GM12878 (cell line): ENCODE data around the gene SORCS2. TPM values are rescaled to one million over a fixed set of nuclear protein-coding genes. Genes with fewer than 3 reads are reported as not detected.

Experiments
- ATAC-seq: fragments of 200-7000 bp; cut with Tn5 transposase; 3 replicates; pipeline ENCODE4 v1.9.1; 2020; ENCODE audit warnings: mild to moderate bottlenecking, moderate library complexity
- BruUV-seq: library from RNA; stranded (reverse); fragments of 400-500 nt; replicated peaks from 2 replicates; lab custom pipeline; 2021; lab: Mats Ljungman, UMichigan
- CTCF ChIA-PET: fragments of 300-600 bp; sonication (Branson Sonifier 250); formaldehyde crosslinking; extraction: SDS; loops from one replicate; lab custom pipeline; 2021; ENCODE audit warnings: inconsistent platforms; lab: Yijun Ruan, JAX
- POLR2A ChIA-PET: fragments of 350-600 bp; formaldehyde crosslinking; extraction: SDS; loops from one replicate; lab custom pipeline; 2021; ENCODE audit warnings: inconsistent platforms; lab: Charles Lee
- RAD21 ChIA-PET: fragments of 300-600 bp; sonication (Branson Sonifier 250); formaldehyde crosslinking; loops from one replicate; lab custom pipeline; 2023; ENCODE audit warnings: antibody characterized with exemption; ENCODE audit not compliant: unreplicated experiment; lab: Charles Lee
- SMC1A ChIA-PET: fragments of 300-600 bp; sonication (Branson Sonifier 250); formaldehyde crosslinking; loops from one replicate; lab custom pipeline; 2023; ENCODE audit not compliant: unreplicated experiment, uncharacterized antibody; lab: Charles Lee
- DNase-seq: peaks from one replicate; pipeline ENCODE4 v3.0.0-alpha.2; 2011; ENCODE audit warnings: low read depth, low spot score
- FAIRE-seq: peaks from 3 replicates; lab custom pipeline; 2011; peaks lifted over from hg19 to GRCh38; lab: Jason Lieb, UNC
- H2AFZ ChIP-seq: 2 replicates; pipeline ENCODE4 v1.6.0; 2011; ENCODE audit warnings: low read depth, low read length, control low read depth; ENCODE audit not compliant: control insufficient read depth
- H3K27ac ChIP-seq: 2 replicates; pipeline ENCODE4 v1.5.1; 2011; ENCODE audit warnings: control low read depth; ENCODE audit not compliant: control insufficient read depth, insufficient read depth
- H3K27me3 ChIP-seq, 2 experiments: replicated peaks in 1 of 2; 2 replicates each; pipeline versions ENCODE4 v1.6.0 to v1.6.1; 2011; ENCODE audit warnings: low read length in 1 of 2; ENCODE audit not compliant: control insufficient read depth in 2 of 2, insufficient read depth in 2 of 2
- H3K36me3 ChIP-seq, 2 experiments: 2 replicates each; pipeline ENCODE4 v1.5.1; 2011; ENCODE audit warnings: low read length in 1 of 2; ENCODE audit not compliant: control insufficient read depth in 2 of 2, insufficient read depth in 2 of 2
- H3K4me1 ChIP-seq: 2 replicates; pipeline ENCODE4 v1.6.1; 2011; ENCODE audit warnings: mild to moderate bottlenecking, low read length, moderate library complexity, mixed read lengths; ENCODE audit not compliant: control insufficient read depth, insufficient read depth
- H3K4me2 ChIP-seq: 2 replicates; pipeline ENCODE4 v1.6.0; 2011; ENCODE audit warnings: control low read depth; ENCODE audit not compliant: control insufficient read depth, insufficient read depth
- H3K4me3 ChIP-seq: fragments of 200-600 bp; sonication (generic); 2 replicates; pipeline ENCODE4 v1.5.1; 2016
- H3K79me2 ChIP-seq: 2 replicates; pipeline ENCODE4 v1.6.0; 2011; ENCODE audit warnings: low read length; ENCODE audit not compliant: control insufficient read depth, insufficient read depth
- H3K9ac ChIP-seq: 2 replicates; pipeline ENCODE4 v1.8.0; 2011; ENCODE audit warnings: low read length, control low read depth, mixed read lengths; ENCODE audit not compliant: control insufficient read depth, insufficient read depth
- H3K9me3 ChIP-seq: replicated peaks from 3 replicates; pipeline ENCODE4 v1.5.1; 2011; ENCODE audit warnings: mild to moderate bottlenecking, low read length; ENCODE audit not compliant: control insufficient read depth, insufficient read depth
- H4K20me1 ChIP-seq: 2 replicates; pipeline ENCODE4 v1.6.0; 2011; ENCODE audit not compliant: control insufficient read depth, insufficient read depth
- CBFB ChIP-seq: IDR thresholded peaks from 2 replicates; pipeline ENCODE4 v1.6.1; 2016; ENCODE audit warnings: antibody characterized with exemption, low read depth
- EGR1 ChIP-seq, 2 experiments: IDR thresholded peaks; 1 replicate in 1 of 2; 2 replicates in 1 of 2; pipeline ENCODE4 v1.6.1; 2011 to 2012; ENCODE audit warnings: low read depth in 2 of 2, low read length in 2 of 2, borderline replicate concordance in 1 of 2, mild to moderate bottlenecking in 1 of 2, moderate library complexity in 1 of 2
- EP300 ChIP-seq, 2 experiments: fragments of 150-350 bp in 1 of 2; IDR thresholded peaks; 2 replicates each; pipeline ENCODE4 v1.6.1; 2011 to 2012; ENCODE audit warnings: low read depth in 2 of 2, low read length in 2 of 2, borderline replicate concordance in 1 of 2, improper control_type of control experiment in 1 of 2, inconsistent platforms in 1 of 2; ENCODE audit not compliant: control insufficient read depth in 1 of 2
- HDAC2 ChIP-seq: fragments of 200-600 bp; sonication (generic); IDR thresholded peaks from 2 replicates; pipeline ENCODE4 v1.6.1; 2017
- HDAC6 ChIP-seq: fragments of 200-600 bp; sonication (generic); IDR thresholded peaks from one replicate; pipeline ENCODE4 v1.8.0; 2017; ENCODE audit warnings: antibody characterized with exemption; ENCODE audit not compliant: unreplicated experiment
- PAX8 ChIP-seq: fragments of 450-650 bp; IDR thresholded peaks from 2 replicates; pipeline ENCODE4 v1.6.1; 2017; ENCODE audit warnings: mild to moderate bottlenecking, moderate library complexity
- RAD21 ChIP-seq: IDR thresholded peaks from 2 replicates; pipeline ENCODE4 v1.6.1; 2011; ENCODE audit warnings: mild to moderate bottlenecking, low read depth, low read length, moderate library complexity; ENCODE audit not compliant: insufficient read depth
- RBBP5 ChIP-seq: fragments of 200-600 bp; sonication (generic); conservative IDR thresholded peaks from 2 replicates; pipeline ENCODE4 v1.6.1; 2016
- TCF12 ChIP-seq: IDR thresholded peaks from 2 replicates; pipeline ENCODE4 v1.6.1; 2011; ENCODE audit warnings: low read depth, mild to moderate bottlenecking, low read length
- ZNF217 ChIP-seq: fragments of 450-650 bp; IDR thresholded peaks from 2 replicates; pipeline ENCODE4 v1.6.1; 2017; ENCODE audit warnings: antibody characterized with exemption, mild to moderate bottlenecking
- WGBS: methylation state at CpG from one replicate; pipeline ENCODE4 v1.1.6; 2016; ENCODE audit warnings: low lambda C conversion rate; ENCODE audit not compliant: insufficient replicate concordance, insufficient coverage; ENCODE audit errors: missing lambda C conversion rate; 5-methylcytosine and 5-hydroxymethylcytosine counted together
- in situ Hi-C: fragments of 300-500 bp; cut with MboI; formaldehyde crosslinking; loops from 9 replicates; pipeline ENCODE4 v1.14.3; 2018; ENCODE audit warnings: mixed read lengths
- intact Hi-C: fragments of 100-400 bp; cut with micrococcal nuclease; formaldehyde crosslinking; loops from one replicate; pipeline ENCODE4 v1.14.2; 2022; ENCODE audit not compliant: unreplicated experiment
- polyA plus RNA-seq, 11 experiments: library from polyadenylated mRNA; depleted of rRNA in 4 of 11; unstranded in 6 of 11; stranded (reverse) in 5 of 11; fragments of >200 nt; fragmentation: Nextera tagmentation in 4 of 11; fragmentation: Illumina TruSeq in 1 of 11; extraction: Ambion mirVana in 4 of 11; extraction: Trizol in 1 of 11; gene quantifications; 1 replicate in 1 of 11; 2 replicates in 10 of 11; pipeline versions ENCODE4 v1.2.1 to v1.2.3, GENCODE V29; 2011 to 2016; ENCODE audit warnings: inconsistent platforms in 2 of 11, missing spikeins in 2 of 11, low read depth in 1 of 11
- total RNA-seq, 4 experiments: library from RNA; depleted of rRNA in 3 of 4; stranded (reverse); fragments of >200 nt in 3 of 4; fragmentation: Illumina TruSeq in 1 of 4; extraction: Trizol in 1 of 4; gene quantifications; 2 replicates each; pipeline versions ENCODE4 v1.2.1 to v1.2.3, GENCODE V29; 2013 to 2021
- TF ChIP-seq, protein P1 (sequence below): IDR thresholded peaks from 2 replicates; pipeline ENCODE4 v1.6.1; 2012; ENCODE audit warnings: low read depth, low read length, improper control_type of control experiment
- TF ChIP-seq, protein P2 (sequence below): IDR thresholded peaks from 2 replicates; pipeline ENCODE4 v1.6.1; 2012; ENCODE audit warnings: low read depth, low read length, improper control_type of control experiment
- TF ChIP-seq, protein P3 (sequence below): IDR thresholded peaks from 2 replicates; pipeline ENCODE4 v1.6.1; 2011; ENCODE audit warnings: low read depth, mild to moderate bottlenecking, low read length, moderate library complexity, borderline replicate concordance; ENCODE audit errors: extremely low read depth
- TF ChIP-seq, protein P4 (sequence below): fragments of 150-350 bp; IDR thresholded peaks from 2 replicates; pipeline ENCODE4 v1.6.1; 2016; ENCODE audit warnings: low read depth, low read length
- TF ChIP-seq, protein P5 (sequence below): fragments of 450-650 bp; IDR thresholded peaks from 2 replicates; pipeline ENCODE4 v1.6.1; 2016; ENCODE audit warnings: mild to moderate bottlenecking

The SORCS2 gene
- total and polyA plus RNA-seq, 10 of the 15 experiments (the other 5 are each of a cell fraction or from before 2014, with no cell fraction given): 0.01 to 0.15 (median 0.05) TPM; not detected in 5

DNA sequence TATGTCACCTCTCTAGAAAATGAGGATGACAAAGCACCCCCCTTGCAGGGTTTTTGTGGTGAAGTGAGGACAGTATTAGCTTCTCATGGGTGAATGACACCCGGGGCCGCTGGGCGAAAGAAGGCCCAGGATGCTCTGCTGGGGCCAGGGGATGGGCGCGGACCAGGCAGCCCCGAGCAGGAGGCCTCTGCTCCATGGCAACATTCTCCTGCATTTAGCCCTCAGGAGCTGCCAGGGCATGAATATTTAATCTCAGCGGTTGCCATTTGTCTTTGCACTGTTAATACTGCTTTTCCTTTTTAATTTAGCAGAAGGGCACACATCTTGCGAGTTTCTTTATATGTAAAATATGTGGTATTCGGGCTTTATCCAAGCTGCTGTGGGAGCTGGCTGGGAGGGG is 272.7 kb downstream of the SORCS2 start (continued):
- TF ChIP-seq, protein P1, sequence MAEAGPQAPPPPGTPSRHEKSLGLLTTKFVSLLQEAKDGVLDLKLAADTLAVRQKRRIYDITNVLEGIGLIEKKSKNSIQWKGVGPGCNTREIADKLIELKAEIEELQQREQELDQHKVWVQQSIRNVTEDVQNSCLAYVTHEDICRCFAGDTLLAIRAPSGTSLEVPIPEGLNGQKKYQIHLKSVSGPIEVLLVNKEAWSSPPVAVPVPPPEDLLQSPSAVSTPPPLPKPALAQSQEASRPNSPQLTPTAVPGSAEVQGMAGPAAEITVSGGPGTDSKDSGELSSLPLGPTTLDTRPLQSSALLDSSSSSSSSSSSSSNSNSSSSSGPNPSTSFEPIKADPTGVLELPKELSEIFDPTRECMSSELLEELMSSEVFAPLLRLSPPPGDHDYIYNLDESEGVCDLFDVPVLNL: no peak
- TF ChIP-seq ZNF217: no peak
- no peak for TF ChIP-seq EP300 (IDR thresholded peaks at IDR 0.05; ENCODE audit: borderline replicate concordance in 1 of 2, control insufficient read depth in 1 of 2, low read depth in 2 of 2, low read length in 2 of 2)
- TF ChIP-seq, protein P2, sequence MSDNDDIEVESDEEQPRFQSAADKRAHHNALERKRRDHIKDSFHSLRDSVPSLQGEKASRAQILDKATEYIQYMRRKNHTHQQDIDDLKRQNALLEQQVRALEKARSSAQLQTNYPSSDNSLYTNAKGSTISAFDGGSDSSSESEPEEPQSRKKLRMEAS: no peak
- no peak for TF ChIP-seq HDAC6
- TF ChIP-seq EGR1 (IDR thresholded peaks at IDR 0.05; ENCODE audit: borderline replicate concordance in 1 of 2, low read depth in 2 of 2, low read length in 2 of 2): no peak
- TF ChIP-seq RBBP5: no peak
- no peak for TF ChIP-seq CBFB
- no peak for TF ChIP-seq PAX8

DNA sequence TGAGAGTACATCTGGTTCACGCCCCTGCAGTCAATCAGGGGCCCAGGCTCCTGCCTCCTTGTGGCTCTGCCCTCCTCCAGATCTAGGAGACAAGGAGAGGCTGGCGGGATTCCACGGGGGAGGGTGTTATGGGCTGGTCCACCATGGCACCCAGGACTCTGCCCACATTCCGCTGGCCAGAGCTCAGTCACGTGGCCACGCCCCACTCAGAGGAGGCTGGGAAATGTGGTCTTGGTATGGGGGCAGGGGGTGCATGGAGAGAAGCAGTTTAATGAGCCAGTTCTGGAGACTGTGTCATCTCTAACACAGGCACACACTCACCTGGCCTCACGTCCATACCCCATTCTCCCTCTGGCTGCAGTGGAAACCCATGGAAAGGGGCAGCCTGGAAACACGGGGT is 273.9 kb downstream of the SORCS2 start:
- DNase-seq (no peak), ATAC-seq (no peak), FAIRE-seq (no peak)
- H3K27ac ChIP-seq: no peak overlapping the region
- no peaks in the 10 kb centered on the region for H3K4me1 ChIP-seq
- H3K36me3 ChIP-seq: no peaks in the 10 kb centered on the region
- RAD21 ChIA-PET: no interaction called here
- no TSS peak for BruUV-seq
- intact Hi-C loops: no loop called here
- CTCF ChIA-PET: no interaction called here
- in situ Hi-C loops: no loop called here
- H3K9me3 ChIP-seq: no peaks in the 10 kb centered on the region
- POLR2A ChIA-PET: no interaction called here
- H3K79me2 ChIP-seq: no peaks in the 10 kb centered on the region
- SMC1A ChIA-PET: no interaction called here
- 12% methylated on average over 8 of the region's 8 CpGs for WGBS
- H3K27me3 ChIP-seq: no peaks in the 10 kb centered on the region; a peak in 2 of 4 replicates
- H2AFZ ChIP-seq: no peak overlapping the region
- no peak overlapping the region for H3K9ac ChIP-seq
- H4K20me1 ChIP-seq: no peaks in the 10 kb centered on the region
- H3K4me2 ChIP-seq: no peak overlapping the region
- H3K4me3 ChIP-seq: no peak overlapping the region
- TF ChIP-seq, protein P3, sequence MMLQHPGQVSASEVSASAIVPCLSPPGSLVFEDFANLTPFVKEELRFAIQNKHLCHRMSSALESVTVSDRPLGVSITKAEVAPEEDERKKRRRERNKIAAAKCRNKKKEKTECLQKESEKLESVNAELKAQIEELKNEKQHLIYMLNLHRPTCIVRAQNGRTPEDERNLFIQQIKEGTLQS: no peak
- TF ChIP-seq, protein P4, sequence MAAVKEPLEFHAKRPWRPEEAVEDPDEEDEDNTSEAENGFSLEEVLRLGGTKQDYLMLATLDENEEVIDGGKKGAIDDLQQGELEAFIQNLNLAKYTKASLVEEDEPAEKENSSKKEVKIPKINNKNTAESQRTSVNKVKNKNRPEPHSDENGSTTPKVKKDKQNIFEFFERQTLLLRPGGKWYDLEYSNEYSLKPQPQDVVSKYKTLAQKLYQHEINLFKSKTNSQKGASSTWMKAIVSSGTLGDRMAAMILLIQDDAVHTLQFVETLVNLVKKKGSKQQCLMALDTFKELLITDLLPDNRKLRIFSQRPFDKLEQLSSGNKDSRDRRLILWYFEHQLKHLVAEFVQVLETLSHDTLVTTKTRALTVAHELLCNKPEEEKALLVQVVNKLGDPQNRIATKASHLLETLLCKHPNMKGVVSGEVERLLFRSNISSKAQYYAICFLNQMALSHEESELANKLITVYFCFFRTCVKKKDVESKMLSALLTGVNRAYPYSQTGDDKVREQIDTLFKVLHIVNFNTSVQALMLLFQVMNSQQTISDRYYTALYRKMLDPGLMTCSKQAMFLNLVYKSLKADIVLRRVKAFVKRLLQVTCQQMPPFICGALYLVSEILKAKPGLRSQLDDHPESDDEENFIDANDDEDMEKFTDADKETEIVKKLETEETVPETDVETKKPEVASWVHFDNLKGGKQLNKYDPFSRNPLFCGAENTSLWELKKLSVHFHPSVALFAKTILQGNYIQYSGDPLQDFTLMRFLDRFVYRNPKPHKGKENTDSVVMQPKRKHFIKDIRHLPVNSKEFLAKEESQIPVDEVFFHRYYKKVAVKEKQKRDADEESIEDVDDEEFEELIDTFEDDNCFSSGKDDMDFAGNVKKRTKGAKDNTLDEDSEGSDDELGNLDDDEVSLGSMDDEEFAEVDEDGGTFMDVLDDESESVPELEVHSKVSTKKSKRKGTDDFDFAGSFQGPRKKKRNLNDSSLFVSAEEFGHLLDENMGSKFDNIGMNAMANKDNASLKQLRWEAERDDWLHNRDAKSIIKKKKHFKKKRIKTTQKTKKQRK: no peak
- TF ChIP-seq, protein P5, sequence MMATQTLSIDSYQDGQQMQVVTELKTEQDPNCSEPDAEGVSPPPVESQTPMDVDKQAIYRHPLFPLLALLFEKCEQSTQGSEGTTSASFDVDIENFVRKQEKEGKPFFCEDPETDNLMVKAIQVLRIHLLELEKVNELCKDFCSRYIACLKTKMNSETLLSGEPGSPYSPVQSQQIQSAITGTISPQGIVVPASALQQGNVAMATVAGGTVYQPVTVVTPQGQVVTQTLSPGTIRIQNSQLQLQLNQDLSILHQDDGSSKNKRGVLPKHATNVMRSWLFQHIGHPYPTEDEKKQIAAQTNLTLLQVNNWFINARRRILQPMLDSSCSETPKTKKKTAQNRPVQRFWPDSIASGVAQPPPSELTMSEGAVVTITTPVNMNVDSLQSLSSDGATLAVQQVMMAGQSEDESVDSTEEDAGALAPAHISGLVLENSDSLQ: no peak
- TF ChIP-seq RAD21 (no peak), HDAC2 (no peak), TCF12 (no peak)
